NCI-H748 treated with DMSO at 0.1 percent for 48 hours (cell line): ENCODE results near the gene ZNF716.
"Not testable (repeated sequence)": the region's sequence is repeated elsewhere in the genome, so short reads cannot be mapped to it uniquely, and the experiment has no call there.

Experiments used
- DNase-seq: peaks from one replicate; lab custom pipeline; 2025; lab: John Stamatoyannopoulos, UW

The ZNF716 gene

DNA sequence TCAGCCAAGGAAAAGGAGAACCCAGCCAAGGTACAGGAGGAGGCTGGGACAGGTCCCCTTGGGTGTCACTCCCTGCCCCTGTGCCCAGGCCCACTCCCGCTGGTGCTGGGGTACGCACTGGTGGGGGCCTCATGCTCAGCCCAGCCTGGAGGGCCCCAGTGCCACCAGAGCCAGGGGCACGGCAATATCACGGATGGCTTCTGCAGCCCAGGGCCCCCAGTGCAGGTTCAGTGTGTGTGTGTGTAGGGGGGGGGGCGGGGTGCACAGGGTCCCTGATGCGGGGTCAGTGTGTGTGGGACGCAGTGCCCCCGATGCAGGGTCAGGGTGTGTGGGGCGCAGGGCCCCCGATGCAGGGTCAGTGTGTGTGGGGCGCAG, 23.4 kb upstream of the ZNF716 start:
- DNase-seq: no peak

GRCh38 chr7:57427146-57427545, 22.8 kb upstream of the ZNF716 start:
- no peak for DNase-seq

DNA sequence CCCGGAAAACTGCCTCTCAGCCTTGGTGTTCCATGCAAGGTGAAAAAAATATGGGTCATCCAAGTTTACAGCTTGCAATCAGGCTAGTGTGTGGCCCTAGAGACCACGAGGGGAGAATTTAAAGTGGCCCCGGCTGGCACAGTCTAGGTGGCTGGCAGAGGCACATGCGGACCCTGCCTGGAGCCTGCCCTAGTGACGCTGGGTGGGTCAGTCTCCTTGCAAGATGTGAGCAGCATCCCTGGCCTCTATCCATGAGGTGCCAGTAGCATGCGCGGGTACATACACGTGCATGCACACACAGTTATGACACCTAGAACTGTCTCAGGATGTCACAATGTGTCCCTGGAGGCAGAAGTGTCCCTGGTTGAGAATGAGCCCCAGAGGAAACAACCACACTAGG, 22.4 kb upstream of the ZNF716 start:
- no peak for DNase-seq

DNA sequence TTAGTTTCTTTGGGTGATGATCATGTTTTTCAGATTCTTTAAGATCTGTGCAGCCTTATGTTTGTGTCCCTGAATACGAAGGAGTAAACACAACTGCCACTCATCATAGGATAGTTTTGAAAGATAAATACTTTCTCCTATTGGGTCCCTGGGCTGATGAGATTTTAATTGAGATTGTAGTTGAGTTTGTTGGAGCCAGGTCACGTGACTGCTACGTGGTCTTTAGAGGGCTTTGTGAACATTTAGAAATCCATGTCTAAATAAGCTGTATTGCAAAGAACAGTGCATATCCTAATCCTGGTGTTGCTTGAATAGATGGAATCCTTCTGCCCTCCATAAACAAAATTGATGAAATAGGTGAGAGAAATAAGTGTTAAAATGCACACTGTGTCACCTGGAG, 17.4 kb upstream of the ZNF716 start:
- no peak for DNase-seq

DNA sequence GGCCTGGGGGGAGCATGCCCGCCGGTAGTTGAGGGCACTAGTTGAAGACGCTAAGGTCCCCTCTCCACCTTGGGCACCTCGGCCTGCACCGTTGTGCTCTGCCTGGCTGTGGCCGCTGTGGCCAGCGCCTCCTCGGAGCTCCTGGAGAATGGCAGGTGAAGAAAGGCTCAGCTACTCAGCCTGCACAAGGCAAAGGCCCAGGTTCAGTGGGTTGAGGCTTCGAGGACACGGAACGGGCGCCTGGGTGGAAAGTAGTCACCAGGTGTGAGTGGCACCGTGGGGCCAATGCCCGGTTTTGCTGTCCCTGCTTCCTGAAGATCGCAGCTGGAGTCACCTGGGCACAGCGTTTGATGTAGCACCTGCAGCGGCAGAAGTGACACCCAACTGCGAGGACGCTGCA, 12.4 kb upstream of the ZNF716 start:
- DNase-seq: no peak

GRCh38 chr7:57438244-57438643, 11.7 kb upstream of the ZNF716 start:
- no peak for DNase-seq

DNA sequence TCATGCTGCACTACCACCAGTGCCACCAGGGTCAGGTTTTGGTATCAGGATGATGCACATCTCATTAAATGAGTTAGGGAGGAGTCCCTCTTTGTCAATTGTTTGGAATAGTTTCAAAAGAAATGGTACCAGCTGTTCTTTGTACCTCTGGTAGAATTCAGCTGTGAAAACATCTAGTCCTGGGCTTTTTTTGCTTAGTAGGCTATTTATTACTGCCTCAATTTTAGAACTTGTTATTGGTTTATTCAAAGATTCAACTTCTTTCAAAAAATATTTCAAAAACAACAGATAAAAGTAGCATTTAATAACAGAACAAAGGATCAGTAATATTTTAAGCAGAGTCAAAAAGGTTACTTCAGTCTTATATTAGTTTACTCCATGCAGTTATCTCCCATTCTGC, 6.4 kb upstream of the ZNF716 start:
- DNase-seq: no peak

DNA sequence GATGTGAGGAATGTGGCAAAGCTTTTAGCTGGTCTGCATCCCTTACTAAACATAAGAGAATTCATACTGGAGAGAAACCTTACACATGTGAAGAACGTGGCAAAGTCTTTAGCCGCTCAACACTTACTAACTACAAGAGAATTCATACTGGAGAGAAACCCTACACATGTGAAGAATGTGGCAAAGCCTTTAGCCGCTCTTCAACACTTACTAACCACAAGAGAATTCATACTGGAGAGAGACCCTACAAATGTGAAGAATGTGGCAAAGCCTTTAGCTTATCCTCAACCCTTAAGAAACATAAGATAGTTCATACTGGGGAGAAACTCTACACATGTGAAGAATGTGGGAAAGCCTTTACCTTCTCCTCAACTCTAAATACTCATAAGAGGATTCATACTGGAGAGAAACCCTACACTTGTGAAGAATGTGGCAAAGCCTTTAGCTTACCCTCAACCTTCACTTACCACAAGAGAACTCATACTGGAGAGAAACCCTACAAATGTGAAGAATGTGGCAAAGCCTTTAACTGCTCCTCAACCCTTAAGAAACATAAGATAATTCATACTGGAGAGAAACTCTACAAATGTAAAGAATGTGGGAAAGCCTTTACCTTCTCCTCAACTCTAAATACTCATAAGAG, 19.3 kb downstream of the ZNF716 start:
- not testable (repeated sequence) for DNase-seq

GRCh38 chr7:57480304-57480703, 30.3 kb downstream of the ZNF716 start:
- DNase-seq: not testable (repeated sequence)

- DNase-seq: not testable (repeated sequence)
Observed at GRCh38 chr7:57485022-57485421, 35.0 kb downstream of the ZNF716 start.

- DNase-seq: no peak
Observed at GRCh38 chr7:57487957-57488356, 38.0 kb downstream of the ZNF716 start.

DNA sequence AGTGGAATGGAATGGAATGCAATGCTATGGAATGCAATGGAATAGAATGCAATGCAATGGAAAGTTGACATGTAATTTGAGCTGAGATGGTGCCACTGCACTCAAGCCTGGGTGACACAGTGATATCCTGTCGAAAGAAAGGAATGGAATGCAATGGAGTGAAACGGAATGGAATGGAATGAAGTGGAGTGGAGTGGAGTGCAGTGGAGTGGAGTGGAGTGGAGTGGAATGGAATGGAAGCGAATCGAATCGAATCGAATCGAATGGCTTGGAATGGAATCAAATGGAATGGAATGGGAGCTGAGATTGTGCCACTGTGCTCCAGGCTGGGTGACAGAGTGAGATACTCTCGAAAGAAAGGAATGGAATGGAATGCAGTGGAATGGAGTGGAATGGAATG, 45.1 kb downstream of the ZNF716 start:
- not testable (repeated sequence) for DNase-seq

- no peak for DNase-seq
Observed at GRCh38 chr7:57496395-57496794, 46.4 kb downstream of the ZNF716 start.

GRCh38 chr7:57505176-57505575, 55.2 kb downstream of the ZNF716 start:
- no peak for DNase-seq
